Stimulated activated CD8-positive, alpha-beta memory T cell treated with anti-CD3 and anti-CD28 coated beads, Interleukin-12 subunit alpha, Interleukin-12 subunit beta, amount 100 ng/mL, for 24 hours (primary cell): ENCODE measurements around the gene FANCL.
"Not testable (repeated sequence)": the region's sequence is repeated elsewhere in the genome, so short reads cannot be mapped to it uniquely, and the experiment has no call there.

Experiments
- DNase-seq: peaks from one replicate; pipeline ENCODE4 v3.0.0-alpha.2; 2020; ENCODE audit errors: extremely low read depth

Gene FANCL

GRCh38 chr2:58145769-58146168 is 95.4 kb downstream of the FANCL start:
- not testable (repeated sequence) for DNase-seq

GRCh38 chr2:58140508-58141072 is 100.5 kb downstream of the FANCL start:
- no peak for DNase-seq

- no peak for DNase-seq
Measured at GRCh38 chr2:58138396-58139030, 102.6 kb downstream of the FANCL start.

- DNase-seq = no peak
Measured at GRCh38 chr2:58137856-58138255, 103.3 kb downstream of the FANCL start.

- no peak for DNase-seq
Measured at GRCh38 chr2:58137221-58137620, 103.9 kb downstream of the FANCL start.

- DNase-seq = no peak
Measured at GRCh38 chr2:58135861-58136260, 105.3 kb downstream of the FANCL start.

- no peak for DNase-seq
Measured at GRCh38 chr2:58133395-58133794, 107.7 kb downstream of the FANCL start.

GRCh38 chr2:58131191-58132011 is 109.7 kb downstream of the FANCL start:
- no peak for DNase-seq

GRCh38 chr2:58130238-58130637 is 110.9 kb downstream of the FANCL start:
- DNase-seq = no peak

- no peak for DNase-seq
Measured at GRCh38 chr2:58127111-58127510, 114.0 kb downstream of the FANCL start.

- DNase-seq = no peak
Measured at GRCh38 chr2:58122540-58122939, 118.6 kb downstream of the FANCL start.

GRCh38 chr2:58122040-58122439 is 119.1 kb downstream of the FANCL start:
- no peak for DNase-seq

- DNase-seq = no peak
Measured at GRCh38 chr2:58120626-58121229, 120.4 kb downstream of the FANCL start.

- DNase-seq = not testable (repeated sequence)
Measured at GRCh38 chr2:58113563-58113962, 127.6 kb downstream of the FANCL start.

GRCh38 chr2:58110765-58111164 is 130.4 kb downstream of the FANCL start:
- no peak for DNase-seq

GRCh38 chr2:58109481-58109880 is 131.6 kb downstream of the FANCL start:
- no peak for DNase-seq
